Measurements from ENCODE around the gene EPOP. TPM values are rescaled to one million over a fixed set of nuclear protein-coding genes. Genes with fewer than 3 reads are reported as not detected.

Gene EPOP
- total and polyA plus RNA-seq, 2 donors (not counting 1 experiment from before 2014, with no cell fraction given) = 0.14 to 0.33 TPM

- H3K27ac ChIP-seq (ENCODE audit: insufficient read depth, low read length) = no peak overlapping the region
- H3K36me3 ChIP-seq (ENCODE audit: control insufficient read depth, insufficient read depth, low read length) = no peaks in the 10 kb centered on the region
- no peak overlapping the region for H2AFZ ChIP-seq (ENCODE audit: low read length)
- no peak for DNase-seq (ENCODE audit: low read depth in 2 of 2)
- H3K79me2 ChIP-seq (ENCODE audit: control insufficient read depth, insufficient read depth, low read length) = no peaks in the 10 kb centered on the region
- H3K27me3 ChIP-seq (ENCODE audit: control insufficient read depth, insufficient read depth, low read length) = peaks cover 50% of the 10 kb centered on the region
- no peaks in the 10 kb centered on the region for H3K9me3 ChIP-seq (ENCODE audit: control insufficient read depth, insufficient read depth, low read depth, low read length)
- H3K9ac ChIP-seq (ENCODE audit: insufficient read depth, low read length) = peak overlapping the region; percentile 25
- no peaks in the 10 kb centered on the region for H4K20me1 ChIP-seq (ENCODE audit: control insufficient read depth, extremely low read depth, insufficient read depth, low read length)
- peak; percentile 98 for TF ChIP-seq EZH2 (IDR thresholded peaks at IDR 0.05; ENCODE audit: low read length, missing control alignments)
- TF ChIP-seq, protein P1, sequence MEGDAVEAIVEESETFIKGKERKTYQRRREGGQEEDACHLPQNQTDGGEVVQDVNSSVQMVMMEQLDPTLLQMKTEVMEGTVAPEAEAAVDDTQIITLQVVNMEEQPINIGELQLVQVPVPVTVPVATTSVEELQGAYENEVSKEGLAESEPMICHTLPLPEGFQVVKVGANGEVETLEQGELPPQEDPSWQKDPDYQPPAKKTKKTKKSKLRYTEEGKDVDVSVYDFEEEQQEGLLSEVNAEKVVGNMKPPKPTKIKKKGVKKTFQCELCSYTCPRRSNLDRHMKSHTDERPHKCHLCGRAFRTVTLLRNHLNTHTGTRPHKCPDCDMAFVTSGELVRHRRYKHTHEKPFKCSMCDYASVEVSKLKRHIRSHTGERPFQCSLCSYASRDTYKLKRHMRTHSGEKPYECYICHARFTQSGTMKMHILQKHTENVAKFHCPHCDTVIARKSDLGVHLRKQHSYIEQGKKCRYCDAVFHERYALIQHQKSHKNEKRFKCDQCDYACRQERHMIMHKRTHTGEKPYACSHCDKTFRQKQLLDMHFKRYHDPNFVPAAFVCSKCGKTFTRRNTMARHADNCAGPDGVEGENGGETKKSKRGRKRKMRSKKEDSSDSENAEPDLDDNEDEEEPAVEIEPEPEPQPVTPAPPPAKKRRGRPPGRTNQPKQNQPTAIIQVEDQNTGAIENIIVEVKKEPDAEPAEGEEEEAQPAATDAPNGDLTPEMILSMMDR (conservative IDR thresholded peaks at IDR 0.05 in 1 of 2, IDR thresholded peaks at IDR 0.05 in 1 of 2; ENCODE audit: low read depth in 1 of 2, low read length in 2 of 2) = no peak
- peak overlapping the region; percentile 75 for H3K4me2 ChIP-seq (ENCODE audit: extremely low read depth, insufficient read depth, low read length)
- peaks cover 2% of the 10 kb centered on the region for H3K4me1 ChIP-seq (ENCODE audit: control insufficient read depth, extremely low read depth, insufficient read depth, low read length)
- peak overlapping the region in 1 of 4 experiments; percentile 55 for H3K4me3 ChIP-seq (replicated peaks in 1 of 4; ENCODE audit: control extremely low read depth in 1 of 4, insufficient read depth in 1 of 4, low read depth in 3 of 4, low read length in 4 of 4)
These were observed 576 bp downstream of the EPOP start for GRCh38 chr17:38674014-38674748.

DNA sequence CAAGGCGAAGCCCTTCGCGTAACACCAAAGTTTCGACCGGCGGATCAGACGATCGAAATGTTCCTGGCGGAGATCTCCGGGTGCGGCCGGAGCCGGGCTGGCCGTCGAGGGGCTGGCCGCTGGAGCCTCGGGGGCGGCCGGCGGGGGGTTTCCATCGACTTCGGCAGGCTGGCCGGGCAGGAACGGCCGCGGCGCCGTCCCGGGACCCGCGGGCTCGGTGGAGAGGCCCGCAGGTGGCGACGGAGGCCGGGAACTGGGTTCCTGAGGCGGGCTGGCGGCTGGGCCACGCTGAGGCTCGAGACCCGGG is 1.1 kb downstream of the EPOP start:
- peaks cover 55% of the 10 kb centered on the region for H3K27me3 ChIP-seq (ENCODE audit: control insufficient read depth, insufficient read depth, low read length)
- H4K20me1 ChIP-seq (ENCODE audit: control insufficient read depth, extremely low read depth, insufficient read depth, low read length) = no peaks in the 10 kb centered on the region
- TF ChIP-seq, protein P1 (conservative IDR thresholded peaks at IDR 0.05 in 1 of 2, IDR thresholded peaks at IDR 0.05 in 1 of 2; ENCODE audit: low read depth in 1 of 2, low read length in 2 of 2) = no peak
- no peak for TF ChIP-seq EZH2 (IDR thresholded peaks at IDR 0.05; ENCODE audit: low read length, missing control alignments)
- peak overlapping the region in 1 of 4 experiments; percentile 55 for H3K4me3 ChIP-seq (replicated peaks in 1 of 4; ENCODE audit: control extremely low read depth in 1 of 4, insufficient read depth in 1 of 4, low read depth in 3 of 4, low read length in 4 of 4)
- H3K9me3 ChIP-seq (ENCODE audit: control insufficient read depth, insufficient read depth, low read depth, low read length) = no peaks in the 10 kb centered on the region
- H3K4me2 ChIP-seq (ENCODE audit: extremely low read depth, insufficient read depth, low read length) = no peak overlapping the region
- no peak overlapping the region for H2AFZ ChIP-seq (ENCODE audit: low read length)
- no peak overlapping the region for H3K9ac ChIP-seq (ENCODE audit: insufficient read depth, low read length)
- H3K36me3 ChIP-seq (ENCODE audit: control insufficient read depth, insufficient read depth, low read length) = no peaks in the 10 kb centered on the region
- no peaks in the 10 kb centered on the region for H3K79me2 ChIP-seq (ENCODE audit: control insufficient read depth, insufficient read depth, low read length)
- H3K27ac ChIP-seq (ENCODE audit: insufficient read depth, low read length) = no peak overlapping the region
- H3K4me1 ChIP-seq (ENCODE audit: control insufficient read depth, extremely low read depth, insufficient read depth, low read length) = peaks cover 2% of the 10 kb centered on the region
- DNase-seq (ENCODE audit: low read depth in 2 of 2) = peak in 1 of 2 donors; percentile 6

DNA sequence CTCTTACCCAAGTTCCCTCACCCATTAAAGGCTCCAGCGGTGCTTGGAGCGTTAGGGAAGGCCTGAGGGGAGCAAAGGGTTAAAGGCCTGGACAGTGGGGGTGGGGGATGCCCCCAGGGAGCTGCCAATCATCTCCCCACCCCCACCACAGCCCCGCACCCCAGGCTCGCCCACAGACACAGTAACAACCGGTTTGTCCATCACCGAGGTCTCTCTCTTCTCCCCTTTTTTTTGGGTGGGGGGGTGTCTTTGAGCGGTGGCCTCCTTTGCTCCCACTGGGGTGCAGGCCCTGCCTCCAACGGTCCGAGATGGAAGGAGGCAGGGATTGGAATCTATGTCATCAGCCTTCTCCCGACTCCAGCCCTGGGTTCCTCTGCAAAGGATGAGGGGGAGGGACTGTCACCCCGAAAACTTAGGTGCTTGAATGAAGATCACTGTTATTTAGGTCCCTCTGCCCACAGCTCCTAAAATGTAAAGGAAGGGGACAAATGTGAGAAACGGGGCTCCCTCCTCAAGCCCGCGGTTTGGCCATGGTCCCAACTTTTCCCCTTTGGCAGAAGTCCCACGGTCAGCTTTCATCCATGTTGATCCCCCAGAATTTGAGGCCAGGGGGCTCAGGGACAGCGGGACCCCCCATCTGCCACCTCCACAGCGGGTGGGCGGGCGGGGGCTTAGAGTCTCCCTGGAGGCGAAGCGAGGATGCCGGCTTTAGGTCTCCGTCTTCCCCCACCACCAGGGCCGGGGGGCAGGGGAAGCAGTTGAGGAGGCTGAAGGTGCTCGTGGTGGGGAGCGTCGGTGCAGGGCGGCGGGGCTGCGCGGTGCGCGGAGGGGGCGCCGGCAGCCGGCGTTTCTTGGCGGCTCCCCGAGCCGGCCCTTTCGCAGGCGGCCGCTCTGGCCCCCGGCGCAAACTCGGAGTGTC is 1.7 kb downstream of the EPOP start:
- DNase-seq (ENCODE audit: low read depth in 2 of 2) = no peak
- peaks cover 2% of the 10 kb centered on the region for H3K4me1 ChIP-seq (ENCODE audit: control insufficient read depth, extremely low read depth, insufficient read depth, low read length)
- no peak overlapping the region for H3K4me3 ChIP-seq (replicated peaks in 1 of 4; ENCODE audit: control extremely low read depth in 1 of 4, insufficient read depth in 1 of 4, low read depth in 3 of 4, low read length in 4 of 4)
- no peaks in the 10 kb centered on the region for H3K79me2 ChIP-seq (ENCODE audit: control insufficient read depth, insufficient read depth, low read length)
- no peak overlapping the region for H3K27ac ChIP-seq (ENCODE audit: insufficient read depth, low read length)
- H4K20me1 ChIP-seq (ENCODE audit: control insufficient read depth, extremely low read depth, insufficient read depth, low read length) = no peaks in the 10 kb centered on the region
- H3K9me3 ChIP-seq (ENCODE audit: control insufficient read depth, insufficient read depth, low read depth, low read length) = no peaks in the 10 kb centered on the region
- no peak overlapping the region for H3K9ac ChIP-seq (ENCODE audit: insufficient read depth, low read length)
- H2AFZ ChIP-seq (ENCODE audit: low read length) = no peak overlapping the region
- TF ChIP-seq, protein P1 (conservative IDR thresholded peaks at IDR 0.05 in 1 of 2, IDR thresholded peaks at IDR 0.05 in 1 of 2; ENCODE audit: low read depth in 1 of 2, low read length in 2 of 2) = no peak
- TF ChIP-seq EZH2 (IDR thresholded peaks at IDR 0.05; ENCODE audit: low read length, missing control alignments) = peak; percentile 88
- H3K4me2 ChIP-seq (ENCODE audit: extremely low read depth, insufficient read depth, low read length) = no peak overlapping the region
- peaks cover 57% of the 10 kb centered on the region for H3K27me3 ChIP-seq (ENCODE audit: control insufficient read depth, insufficient read depth, low read length)
- H3K36me3 ChIP-seq (ENCODE audit: control insufficient read depth, insufficient read depth, low read length) = no peaks in the 10 kb centered on the region

All from fibroblast of lung (primary cell).